GM10248 (cell line): ENCODE measurements around the gene GPR161.

Experiments used
- CTCF ChIA-PET: fragments of 300-600 bp; sonication (Branson Sonifier 250); formaldehyde crosslinking; extraction: SDS; loops from one replicate; lab custom pipeline; 2021; ENCODE audit warnings: antibody characterized with exemption; lab: Yijun Ruan, JAX
- POLR2A ChIA-PET: fragments of 350-650 bp; sonication (Branson Sonifier 250); formaldehyde crosslinking; extraction: SDS; loops from one replicate; lab custom pipeline; 2020; ENCODE audit warnings: antibody characterized with exemption; lab: Yijun Ruan, JAX
- DNase-seq: peaks from one replicate; pipeline ENCODE4 v3.0.0; 2012; ENCODE audit errors: extremely low spot score
- CTCF ChIP-seq: IDR thresholded peaks from 2 replicates; pipeline ENCODE4 v1.5.1; 2012; ENCODE audit warnings: mild to moderate bottlenecking, low read depth; ENCODE audit errors: extremely low read depth, missing control alignments, control extremely low read depth

Gene GPR161

GRCh38 chr1:168139070-168139469, 2.3 kb upstream of the GPR161 start:
- no peak for TF ChIP-seq CTCF
- DNase-seq: no peak
- CTCF ChIA-PET: no interaction called here
- POLR2A ChIA-PET: no interaction called here

DNA sequence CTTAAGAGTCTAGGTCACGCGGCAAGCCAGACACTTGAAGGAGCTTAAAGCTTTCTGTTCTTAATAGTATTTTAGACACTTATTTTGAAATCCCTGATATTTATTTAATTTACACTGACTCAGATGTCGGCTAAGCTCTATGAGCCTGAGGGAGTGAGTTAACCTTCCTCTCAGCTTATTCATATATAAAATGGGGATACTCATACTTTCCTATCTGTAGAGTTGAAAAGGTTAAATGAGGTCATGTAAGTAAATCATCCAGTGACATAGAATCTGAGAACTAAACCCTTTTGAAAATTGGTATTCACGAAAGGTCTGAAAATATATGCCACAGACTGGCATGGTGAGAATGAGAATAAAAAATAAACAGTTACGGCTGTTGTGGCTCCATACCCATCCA, 1.4 kb upstream of the GPR161 start:
- ChIA-PET POLR2A (no interaction called here), CTCF (interaction anchor here (1.1 to 1.6 kb wide), 3 partner anchors 8 to 56 kb away, joined by 4 to 6 read pairs (median 4); no protein-coding TSS in a partner anchor)
- no peak for DNase-seq
- no peak for TF ChIP-seq CTCF

DNA sequence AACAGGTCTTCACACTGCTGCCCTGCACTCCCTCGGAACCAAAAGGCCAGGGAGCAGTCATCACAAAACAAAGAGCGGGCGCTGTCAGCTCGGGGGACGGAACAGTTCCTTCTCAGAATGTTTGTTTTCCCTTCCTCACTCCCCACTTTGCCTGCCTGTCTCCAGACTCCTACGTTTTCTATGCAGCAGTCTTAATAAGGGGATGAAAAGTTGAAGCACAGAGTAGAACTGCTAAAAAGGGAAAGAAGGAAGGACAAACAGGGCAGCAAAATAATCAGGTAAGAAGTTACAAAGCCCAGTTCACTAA, 738 bp upstream of the GPR161 start:
- CTCF ChIA-PET: interaction anchor here (1.1 to 1.6 kb wide), 3 partner anchors 9 to 55 kb away, joined by 4 to 6 read pairs (median 4); no protein-coding TSS in a partner anchor

GRCh38 chr1:168135921-168136708, 615 bp downstream of the GPR161 start:
- DNase-seq: no peak
- ChIA-PET POLR2A (no interaction called here), CTCF (interaction anchor here (1.3 to 3.0 kb wide), 7 partner anchors 9 to 207 kb away, joined by 3 to 15 read pairs (median 5); no protein-coding TSS in a partner anchor)
- no peak for TF ChIP-seq CTCF

More for the DNA sequence above, 738 bp upstream of the GPR161 start:
- TF ChIP-seq CTCF: no peak
- DNase-seq: no peak
- POLR2A ChIA-PET: no interaction called here

DNA sequence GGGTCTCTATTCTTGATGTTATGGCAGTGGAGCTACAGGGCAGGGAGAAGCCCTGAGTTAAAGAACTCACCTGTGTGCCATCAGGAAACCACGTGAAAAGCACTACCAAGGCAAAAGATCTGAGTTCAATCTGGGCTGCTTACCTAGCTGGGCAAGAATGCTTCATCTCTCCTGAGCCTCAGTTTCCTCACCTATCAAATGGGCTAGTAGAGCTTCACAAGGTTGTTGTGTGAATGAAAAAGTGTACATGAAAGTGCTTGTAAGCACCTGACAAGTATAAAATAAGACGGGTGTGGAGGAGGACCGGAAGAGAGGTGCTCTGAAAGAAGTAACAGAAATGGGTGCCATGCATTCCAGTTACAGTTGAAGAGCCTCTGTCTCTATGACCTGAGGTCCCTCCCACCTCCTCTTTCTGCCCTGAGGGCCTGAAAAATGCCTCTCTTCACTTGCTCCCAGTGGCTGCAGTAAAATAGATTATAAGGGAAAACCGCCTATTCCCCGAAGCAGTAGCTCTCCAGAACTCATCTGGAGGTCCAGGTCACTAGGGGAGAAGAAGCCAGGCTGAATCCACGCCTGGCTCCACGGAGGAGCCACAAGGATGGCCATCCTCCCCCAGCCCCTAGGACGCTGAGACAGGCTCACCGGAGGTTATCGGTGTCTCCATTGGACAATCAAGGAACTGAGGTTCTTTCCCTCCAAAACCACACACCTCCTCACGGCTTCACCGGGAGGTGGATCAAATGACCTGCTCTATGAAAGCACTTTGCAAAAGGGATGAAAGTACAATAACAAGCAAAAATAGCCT, 1.4 kb downstream of the GPR161 start:
- no peak for TF ChIP-seq CTCF
- DNase-seq: no peak
- POLR2A ChIA-PET: no interaction called here
- CTCF ChIA-PET: interaction anchor here (1.1 to 3.0 kb wide), 8 partner anchors 10 to 207 kb away, joined by 3 to 15 read pairs (median 4); no protein-coding TSS in a partner anchor

- POLR2A ChIA-PET: no interaction called here
- TF ChIP-seq CTCF: no peak
- CTCF ChIA-PET: interaction anchor here (0.8 to 3.0 kb wide), 8 partner anchors 10 to 52 kb away, joined by 3 to 15 read pairs (median 4); no protein-coding TSS in a partner anchor
- no peak for DNase-seq
Measured at GRCh38 chr1:168134642-168135041, 2.1 kb downstream of the GPR161 start.
